SK-N-SH (cell line): ENCODE data around the gene PTPRD. TPM values are rescaled to one million over a fixed set of nuclear protein-coding genes. Genes with fewer than 3 reads are reported as not detected.

Source experiments
- CTCF ChIA-PET: fragments of 300-600, 350-600 bp; formaldehyde crosslinking; extraction: SDS; loops from one replicate; lab custom pipeline; 2021; lab: Yijun Ruan, JAX
- POLR2A ChIA-PET: fragments of 350-600 bp; sonication (Branson Sonifier 250); formaldehyde crosslinking; extraction: SDS; loops from one replicate; lab custom pipeline; 2020; ENCODE audit warnings: antibody characterized with exemption, inconsistent platforms; lab: Yijun Ruan, JAX
- DNase-seq: peaks from one replicate; pipeline ENCODE4 v3.0.0; 2012
- H2AFZ ChIP-seq: fragments of 200-600 bp; sonication (generic); 2 replicates; pipeline ENCODE4 v1.8.1; 2016; ENCODE audit warnings: antibody characterized with exemption, mild to moderate bottlenecking, low read depth
- H3F3A ChIP-seq: fragments of 200-600 bp; sonication (generic); replicated peaks from 2 replicates; pipeline ENCODE3; 2016; ENCODE audit warnings: antibody characterized with exemption, mild to moderate bottlenecking; ENCODE audit not compliant: insufficient read depth
- H3K27ac ChIP-seq, 2 experiments: fragments of 200-500 bp in 1 of 2; fragments of 200-600 bp in 1 of 2; sonication (Bioruptor generic) in 1 of 2; sonication (generic), shearing (Covaris generic) in 1 of 2; 2 replicates each; pipeline versions ENCODE4 v1.5.1 to v1.6.1; 2014 to 2016; ENCODE audit warnings: low read depth in 2 of 2, inconsistent platforms in 1 of 2, low read length in 1 of 2, mild to moderate bottlenecking in 1 of 2, mixed read lengths in 1 of 2
- H3K27me3 ChIP-seq: fragments of 200-600 bp; sonication (generic), shearing (Covaris generic); 2 replicates; pipeline ENCODE4 v1.6.1; 2016; ENCODE audit warnings: mixed run types; ENCODE audit not compliant: insufficient read depth
- H3K36me3 ChIP-seq, 2 experiments: fragments of 200-500 bp in 1 of 2; fragments of 200-600 bp in 1 of 2; sonication (Bioruptor generic) in 1 of 2; sonication (generic) in 1 of 2; replicated peaks in 1 of 2; 2 replicates each; pipeline versions ENCODE3 to v1.5.1; 2014 to 2016; ENCODE audit warnings: low read length in 1 of 2, mild to moderate bottlenecking in 1 of 2; ENCODE audit not compliant: insufficient read depth in 2 of 2, control insufficient read depth in 1 of 2
- H3K4me1 ChIP-seq, 2 experiments: fragments of 200-500 bp in 1 of 2; fragments of 200-600 bp in 1 of 2; sonication (Bioruptor generic) in 1 of 2; sonication (generic), shearing (Covaris generic) in 1 of 2; 2 replicates each; pipeline versions ENCODE4 v1.5.1 to v1.6.1; 2014 to 2016; ENCODE audit warnings: low read depth in 1 of 2, low read length in 1 of 2, mixed run types in 1 of 2; ENCODE audit not compliant: insufficient read depth in 2 of 2, control insufficient read depth in 1 of 2
- H3K4me2 ChIP-seq: fragments of 200-600 bp; sonication (generic), shearing (Covaris generic); 2 replicates; pipeline ENCODE4 v1.6.1; 2017; ENCODE audit warnings: mixed run types
- H3K4me3 ChIP-seq, 2 experiments: fragments of 200-500 bp in 1 of 2; fragments of 200-600 bp in 1 of 2; sonication (Bioruptor generic) in 1 of 2; sonication (generic), shearing (Covaris generic) in 1 of 2; 2 replicates each; pipeline versions ENCODE4 v1.5.1 to v1.8.1; 2014 to 2016; ENCODE audit warnings: low read depth in 2 of 2, inconsistent platforms in 1 of 2, low read length in 1 of 2, mild to moderate bottlenecking in 1 of 2, mixed read lengths in 1 of 2, moderate library complexity in 1 of 2
- H3K79me2 ChIP-seq: fragments of 200-600 bp; sonication (generic); 2 replicates; pipeline ENCODE4 v1.8.1; 2017; ENCODE audit warnings: mild to moderate bottlenecking; ENCODE audit not compliant: insufficient read depth
- H3K9ac ChIP-seq: fragments of 200-600 bp; sonication (generic); 2 replicates; pipeline ENCODE4 v1.6.1; 2017; ENCODE audit warnings: mixed run types
- H3K9me2 ChIP-seq: fragments of 200-600 bp; sonication (generic); 2 replicates; pipeline ENCODE4 v1.6.1; 2017; ENCODE audit warnings: mixed run types
- H3K9me3 ChIP-seq: fragments of 200-600 bp; sonication (generic); 2 replicates; pipeline ENCODE4 v1.6.1; 2017; ENCODE audit warnings: mixed run types, mild to moderate bottlenecking, moderate library complexity
- H4K20me1 ChIP-seq: fragments of 200-600 bp; sonication (generic); 2 replicates; pipeline ENCODE4 v1.6.1; 2017; ENCODE audit warnings: mild to moderate bottlenecking, mixed run types; ENCODE audit not compliant: insufficient read depth
- CHD2 ChIP-seq: fragments of 150-350 bp; IDR thresholded peaks from 2 replicates; pipeline ENCODE4 v1.6.1; 2018; ENCODE audit warnings: low read length; ENCODE audit not compliant: partially characterized antibody
- EZH2phosphoT487 ChIP-seq: fragments of 200-600 bp; sonication (generic); IDR thresholded peaks from 2 replicates; pipeline ENCODE4 v1.6.1; 2017; ENCODE audit warnings: low read depth, mixed run types, mild to moderate bottlenecking, antibody characterized with exemption, moderate library complexity, borderline replicate concordance
- FOXJ3 ChIP-seq: sonication (generic); formaldehyde crosslinking; IDR thresholded peaks from 2 replicates; pipeline ENCODE4 v1.5.1; 2020; ENCODE audit warnings: mild to moderate bottlenecking, missing genetic modification reagents
- FOXM1 ChIP-seq: IDR thresholded peaks from 2 replicates; pipeline ENCODE4 v1.4.0; 2012; ENCODE audit warnings: low read depth, mild to moderate bottlenecking
- MXI1 ChIP-seq: IDR thresholded peaks from 2 replicates; pipeline ENCODE4 v1.6.1; 2012; ENCODE audit warnings: mild to moderate bottlenecking, low read depth, low read length, improper control_type of control experiment
- POLR2AphosphoS5 ChIP-seq: IDR thresholded peaks from 2 replicates; pipeline ENCODE4 v1.6.1; 2012; ENCODE audit warnings: low read depth, low read length
- RAD21 ChIP-seq: IDR thresholded peaks from 2 replicates; pipeline ENCODE4 v1.6.1; 2012; ENCODE audit warnings: mild to moderate bottlenecking, low read length
- RCOR1 ChIP-seq: fragments of 150-350 bp; IDR thresholded peaks from 2 replicates; pipeline ENCODE4 v1.6.1; 2017; ENCODE audit warnings: antibody characterized with exemption, low read length
- RXRA ChIP-seq: IDR thresholded peaks from 2 replicates; pipeline ENCODE4 v1.4.0; 2012; ENCODE audit warnings: low read depth, mild to moderate bottlenecking, borderline replicate concordance
- SMC3 ChIP-seq: IDR thresholded peaks from 2 replicates; pipeline ENCODE4 v1.6.1; 2012; ENCODE audit warnings: low read depth, low read length, improper control_type of control experiment
- TAF1 ChIP-seq: IDR thresholded peaks from 2 replicates; pipeline ENCODE4 v1.6.1; 2012; ENCODE audit warnings: low read depth, mild to moderate bottlenecking, low read length, moderate library complexity, borderline replicate concordance
- TCF12 ChIP-seq: IDR thresholded peaks from 2 replicates; pipeline ENCODE4 v1.4.0; 2012
- TEAD4 ChIP-seq: IDR thresholded peaks from 2 replicates; pipeline ENCODE4 v1.4.0; 2012; ENCODE audit warnings: mild to moderate bottlenecking, borderline replicate concordance; ENCODE audit not compliant: insufficient read depth
- USF1 ChIP-seq: IDR thresholded peaks from 2 replicates; pipeline ENCODE4 v1.4.0; 2012; ENCODE audit warnings: low read depth, borderline replicate concordance
- USF2 ChIP-seq: fragments of 150-350 bp; IDR thresholded peaks from 2 replicates; pipeline ENCODE4 v1.6.1; 2017; ENCODE audit warnings: antibody characterized with exemption, low read length, low read depth, borderline replicate concordance
- WGBS: methylation state at CpG from one replicate; pipeline ENCODE4 v1.1.6; 2017; ENCODE audit warnings: low lambda C conversion rate; 5-methylcytosine and 5-hydroxymethylcytosine counted together
- polyA plus RNA-seq, 3 experiments: library from polyadenylated mRNA; depleted of rRNA; stranded (reverse); fragments of >200 nt; gene quantifications; 2 replicates each; pipeline ENCODE4 v1.2.3, GENCODE V29; 2012

The PTPRD gene
- polyA plus RNA-seq, 1 of the 3 experiments (the other 2 are of a cell fraction), result 0.15 TPM

GRCh38 chr9:8946461-8946860, 1666.3 kb downstream of the PTPRD start:
- H4K20me1 ChIP-seq, result no peaks in the 10 kb centered on the region
- H3K79me2 ChIP-seq, result no peaks in the 10 kb centered on the region
- H3K4me3 ChIP-seq, result no peak overlapping the region
- H2AFZ ChIP-seq, result no peak overlapping the region
- DNase-seq, result no peak
- H3K9me3 ChIP-seq, result no peaks in the 10 kb centered on the region
- 56% methylated on average over 1 of the region's 1 CpG for WGBS
- TF ChIP-seq EZH2phosphoT487, result no peak
- TF ChIP-seq RAD21, result no peak
- no peak for TF ChIP-seq MXI1
- TF ChIP-seq FOXJ3 (CRISPR knock-in tag), result no peak
- TF ChIP-seq TEAD4, result no peak
- POLR2A ChIA-PET, result no interaction called here
- no peaks in the 10 kb centered on the region for H3K9me2 ChIP-seq
- H3K27ac ChIP-seq, result no peak overlapping the region
- H3K4me2 ChIP-seq, result no peak overlapping the region
- CTCF ChIA-PET, result no interaction called here
- H3K9ac ChIP-seq, result no peak overlapping the region
- H3K36me3 ChIP-seq, result no peaks in the 10 kb centered on the region
- H3F3A ChIP-seq, result no peaks in the 10 kb centered on the region
- no peaks in the 10 kb centered on the region for H3K27me3 ChIP-seq
- H3K4me1 ChIP-seq, result no peaks in the 10 kb centered on the region

GRCh38 chr9:8943392-8943791, 1669.4 kb downstream of the PTPRD start:
- Histone ChIP-seq H3F3A (no peaks in the 10 kb centered on the region), H3K9me3 (no peaks in the 10 kb centered on the region), H3K27me3 (no peaks in the 10 kb centered on the region), H3K4me1 (no peaks in the 10 kb centered on the region), H3K36me3 (no peaks in the 10 kb centered on the region), H2AFZ (no peak overlapping the region), H3K9me2 (no peaks in the 10 kb centered on the region), H3K4me2 (no peak overlapping the region), H3K9ac (no peak overlapping the region), H3K4me3 (no peak overlapping the region), H3K27ac (no peak overlapping the region), H4K20me1 (no peaks in the 10 kb centered on the region), H3K79me2 (no peaks in the 10 kb centered on the region)
- WGBS, result 21% methylated on average over 1 of the region's 1 CpG
- POLR2A ChIA-PET, result no interaction called here
- no peak for DNase-seq
- TF ChIP-seq FOXM1, result no peak
- TF ChIP-seq TCF12, result no peak
- TF ChIP-seq SMC3, result no peak
- no peak for TF ChIP-seq RCOR1
- TF ChIP-seq CHD2, result no peak
- no peak for TF ChIP-seq TAF1
- no peak for TF ChIP-seq FOXJ3 (CRISPR knock-in tag)
- no peak for TF ChIP-seq USF2
- no peak for TF ChIP-seq POLR2AphosphoS5
- no peak for TF ChIP-seq USF1
- no peak for TF ChIP-seq RXRA
- CTCF ChIA-PET, result no interaction called here
